Fibroblast of skin of right quadriceps (primary cell): ENCODE measurements around the gene LRCOL1.
A peak's percentile ranks its signal among the peaks of the same experiment; 100 is the strongest.

Experiments used
- DNase-seq: peaks from one replicate; pipeline ENCODE4 v3.0.0-alpha.2; 2013

Gene LRCOL1

DNA sequence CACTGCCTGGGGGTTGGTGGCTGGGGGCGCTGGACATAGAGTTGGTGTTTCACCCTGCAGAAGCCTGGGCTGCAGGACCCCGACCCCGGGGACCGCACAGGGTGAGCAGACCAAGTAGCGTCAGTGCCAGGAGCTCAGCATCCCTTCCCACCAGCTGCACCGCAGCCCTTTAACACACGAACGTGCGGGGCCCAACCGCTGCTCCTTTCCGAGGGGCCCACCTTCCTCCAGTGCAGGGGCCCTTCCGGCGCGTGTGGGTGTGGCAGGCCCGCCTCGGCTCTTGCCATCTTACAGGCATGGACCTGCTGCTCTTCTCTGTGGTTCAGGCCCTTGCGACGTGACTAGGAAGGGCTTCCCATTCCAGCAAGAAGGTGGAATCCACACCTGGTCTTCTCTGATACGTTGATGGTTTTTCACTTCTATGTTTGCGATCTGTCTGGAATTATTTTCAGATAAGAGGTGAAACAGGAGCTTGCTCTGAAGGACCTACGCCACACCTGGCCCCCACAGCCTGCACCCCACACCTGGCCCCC is 47.8 kb downstream of the LRCOL1 start:
- no peak for DNase-seq

DNA sequence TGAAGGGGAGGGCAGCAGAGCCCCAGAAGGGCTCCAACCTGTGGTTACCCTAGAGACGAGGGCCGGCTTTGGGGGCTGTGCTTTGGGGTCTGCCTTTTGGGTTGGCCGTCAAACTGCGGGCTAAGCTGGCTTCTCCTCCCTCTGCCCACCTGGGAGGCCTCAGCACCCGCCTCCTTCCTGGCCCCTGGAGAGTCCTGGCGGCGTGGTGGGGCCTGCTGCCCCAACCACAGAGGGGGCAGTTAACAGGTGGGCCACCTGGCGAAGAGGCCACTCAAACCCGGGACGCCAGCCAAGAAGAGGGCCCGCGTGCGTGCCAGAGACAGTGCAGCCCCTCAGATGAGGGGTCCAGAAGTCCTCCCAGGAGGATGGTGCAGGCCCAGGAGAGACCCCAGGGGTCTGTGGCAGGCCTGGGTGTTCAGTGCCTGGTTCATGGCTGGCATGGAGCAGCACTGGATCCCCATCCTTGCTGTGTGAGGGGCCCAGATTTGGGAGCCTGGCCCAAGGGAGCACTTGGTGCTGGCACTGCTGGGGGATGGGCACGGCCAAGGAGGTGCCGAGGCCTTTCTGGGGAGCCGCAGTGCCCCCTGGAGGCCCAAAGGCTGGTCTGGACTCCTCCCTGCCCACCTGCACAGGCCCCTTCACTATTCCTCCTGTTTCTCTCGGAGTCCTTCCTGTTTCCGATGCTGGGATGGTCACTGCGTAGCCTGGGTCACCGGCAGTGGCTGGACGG is 48.8 kb downstream of the LRCOL1 start:
- no peak for DNase-seq

DNA sequence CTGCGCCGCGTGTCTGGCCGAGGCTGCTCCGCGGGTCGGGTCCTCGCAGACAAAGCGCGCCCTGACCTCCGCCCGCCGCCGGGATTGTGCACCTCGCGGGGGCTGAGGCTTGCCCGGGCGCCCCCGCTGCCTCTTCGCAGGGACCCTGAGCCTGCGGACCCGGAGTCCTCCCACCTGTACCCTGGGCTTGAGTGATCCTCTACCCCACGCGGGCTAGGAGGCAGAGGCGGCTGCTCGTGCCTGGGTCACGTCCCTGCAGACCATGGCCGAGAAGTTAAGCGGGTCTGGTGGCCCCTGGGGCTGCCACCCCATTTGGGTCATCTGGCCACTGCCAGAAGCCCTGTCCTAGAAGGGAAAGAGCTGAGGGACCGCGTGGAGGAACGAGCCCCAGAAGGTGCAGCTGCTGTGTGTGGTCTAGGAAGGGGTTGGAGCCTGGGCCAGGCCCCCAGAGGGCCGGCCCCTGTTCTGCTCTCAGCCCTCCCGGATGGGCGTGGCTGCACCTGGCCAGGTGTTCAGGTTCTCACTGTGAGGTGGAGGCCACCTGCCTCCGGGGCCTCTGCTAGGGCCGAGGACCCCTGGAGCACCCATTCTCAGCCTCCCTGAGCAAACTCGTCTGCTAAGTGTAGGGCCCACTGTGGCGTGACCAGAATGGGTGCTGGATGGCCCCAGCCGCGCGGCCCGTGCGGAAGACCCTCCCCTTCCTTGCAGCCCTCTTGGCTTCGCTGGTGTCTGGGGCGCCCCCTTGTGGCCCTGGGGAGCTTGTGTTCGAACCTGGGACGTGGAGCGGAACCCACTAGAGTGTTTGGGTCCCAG is 49.6 kb downstream of the LRCOL1 start:
- DNase-seq: peak; percentile 60

DNA sequence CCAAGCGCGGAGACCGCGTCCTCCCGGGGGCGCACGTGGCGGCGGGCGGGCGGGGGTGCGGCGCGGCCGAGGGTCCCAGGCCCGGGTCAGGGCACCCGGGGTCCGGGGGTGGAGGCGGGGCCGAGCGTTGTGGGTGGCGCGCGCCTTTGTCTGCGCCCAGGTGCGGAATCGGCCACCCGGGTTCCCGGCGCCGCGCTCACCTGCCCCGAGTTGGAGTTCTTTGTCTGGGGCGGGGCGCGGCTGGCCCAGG is 50.1 kb downstream of the LRCOL1 start:
- no peak for DNase-seq

DNA sequence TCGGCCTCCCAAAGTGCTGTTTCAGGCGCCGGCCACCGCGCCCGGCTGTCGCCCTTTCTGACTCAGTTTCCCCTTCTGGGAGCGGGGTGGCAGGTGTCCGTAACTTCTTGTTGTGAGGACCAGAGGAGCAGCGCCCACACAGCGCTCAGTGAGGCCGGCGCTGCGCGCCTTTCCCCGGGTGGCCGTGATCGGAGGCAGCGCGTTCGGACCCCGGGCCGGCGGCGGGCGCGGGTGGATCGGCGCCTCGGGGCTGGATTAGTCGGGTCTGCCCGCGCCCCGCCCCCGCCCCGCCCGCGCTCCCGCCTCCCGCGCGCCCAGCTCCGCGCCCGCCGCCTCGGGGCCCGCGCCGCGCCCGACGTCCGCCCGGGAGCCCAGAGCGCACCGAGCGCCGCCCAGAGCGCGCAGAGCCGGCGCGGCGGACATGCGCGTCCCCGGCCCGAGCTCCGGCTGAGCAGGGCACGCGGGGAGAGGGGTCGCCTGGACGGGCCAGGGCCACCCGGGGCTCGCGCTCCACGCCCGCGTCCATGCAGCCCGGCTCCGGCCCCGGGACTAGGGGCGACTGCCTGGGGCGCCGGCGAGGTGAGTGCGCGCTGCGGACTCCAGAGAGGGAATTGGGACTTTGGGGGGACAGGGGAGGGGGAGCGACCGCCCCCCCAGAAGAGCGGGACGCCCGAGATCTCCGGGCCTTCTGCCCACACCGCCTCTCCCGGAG is 50.6 kb downstream of the LRCOL1 start:
- peak; percentile 52 for DNase-seq

DNA sequence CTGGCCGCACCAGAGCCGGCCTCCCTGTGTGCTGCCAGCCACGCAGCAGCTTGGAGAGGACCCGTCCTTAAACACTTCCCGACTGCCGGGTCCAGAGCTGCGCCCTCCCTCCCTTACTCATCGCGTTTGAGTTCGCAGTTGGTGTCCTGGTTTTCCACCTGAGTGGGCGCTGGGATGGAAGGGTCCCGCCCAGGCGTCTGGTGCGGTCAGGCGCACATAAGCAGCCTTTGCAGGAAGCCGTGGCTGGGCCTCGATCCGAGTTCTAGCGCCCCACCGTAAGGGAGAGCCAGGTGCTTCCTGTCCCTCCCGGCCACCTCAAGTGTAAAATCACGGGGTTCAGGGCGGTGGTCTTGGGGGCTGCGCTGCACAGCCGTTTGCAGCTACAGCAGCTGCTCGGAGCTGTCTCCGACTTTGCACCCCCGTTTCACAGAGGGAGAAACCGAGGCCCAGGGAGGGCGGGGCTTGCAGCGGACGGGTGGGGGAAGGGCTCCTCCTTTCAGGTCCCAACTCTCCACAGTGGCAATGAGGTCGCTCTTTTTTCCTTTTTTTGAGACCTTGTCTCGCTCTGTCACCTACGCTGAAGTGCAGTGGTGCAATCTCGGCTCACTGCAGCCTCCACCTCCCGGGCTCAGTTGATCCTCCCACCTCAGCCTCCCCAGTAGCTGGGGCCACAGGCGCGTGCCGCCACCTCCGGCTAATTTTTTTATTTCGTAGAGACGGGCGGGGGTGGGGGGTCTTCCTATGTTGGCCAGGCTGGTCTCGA is 51.3 kb downstream of the LRCOL1 start:
- DNase-seq: no peak

DNA sequence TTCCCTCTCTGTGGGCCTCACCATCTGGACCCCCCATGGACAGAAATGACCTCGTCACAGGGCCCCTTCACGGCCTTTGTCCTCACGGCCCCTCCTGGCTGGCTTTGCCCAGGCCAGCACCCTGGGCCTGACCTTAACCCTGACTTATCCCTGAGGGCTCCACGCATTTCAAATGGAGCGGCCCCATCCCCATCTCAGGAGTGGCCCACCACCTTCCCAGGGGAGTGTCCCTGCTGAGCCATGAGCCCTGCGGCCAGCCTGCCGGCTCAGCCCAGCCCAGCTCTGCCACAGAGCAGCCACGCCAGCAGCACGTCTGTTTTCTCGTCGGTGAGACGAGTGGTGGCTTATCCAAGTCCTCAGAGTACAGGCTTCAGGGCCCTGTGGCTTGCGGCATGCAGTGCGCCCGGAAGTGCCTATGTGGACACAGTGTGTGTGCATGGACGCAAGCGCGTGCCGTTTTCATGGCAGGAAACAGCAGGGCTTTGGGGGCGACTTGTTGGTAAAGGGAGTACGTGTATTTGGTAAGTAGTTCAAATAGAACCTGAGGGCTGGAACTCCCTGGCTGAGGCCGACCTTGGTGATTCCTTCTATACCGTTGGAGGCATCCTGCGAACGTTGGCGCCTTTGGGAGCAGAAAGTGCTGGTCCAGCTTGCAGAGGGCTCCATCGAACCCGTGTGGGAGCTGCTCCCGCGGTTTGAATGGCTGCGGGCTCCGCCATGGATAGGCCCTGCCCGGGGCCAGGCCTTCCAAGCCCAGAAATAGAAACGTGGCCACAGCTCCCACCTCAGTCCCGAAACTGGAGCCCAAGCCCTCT is 52.1 kb downstream of the LRCOL1 start:
- no peak for DNase-seq

DNA sequence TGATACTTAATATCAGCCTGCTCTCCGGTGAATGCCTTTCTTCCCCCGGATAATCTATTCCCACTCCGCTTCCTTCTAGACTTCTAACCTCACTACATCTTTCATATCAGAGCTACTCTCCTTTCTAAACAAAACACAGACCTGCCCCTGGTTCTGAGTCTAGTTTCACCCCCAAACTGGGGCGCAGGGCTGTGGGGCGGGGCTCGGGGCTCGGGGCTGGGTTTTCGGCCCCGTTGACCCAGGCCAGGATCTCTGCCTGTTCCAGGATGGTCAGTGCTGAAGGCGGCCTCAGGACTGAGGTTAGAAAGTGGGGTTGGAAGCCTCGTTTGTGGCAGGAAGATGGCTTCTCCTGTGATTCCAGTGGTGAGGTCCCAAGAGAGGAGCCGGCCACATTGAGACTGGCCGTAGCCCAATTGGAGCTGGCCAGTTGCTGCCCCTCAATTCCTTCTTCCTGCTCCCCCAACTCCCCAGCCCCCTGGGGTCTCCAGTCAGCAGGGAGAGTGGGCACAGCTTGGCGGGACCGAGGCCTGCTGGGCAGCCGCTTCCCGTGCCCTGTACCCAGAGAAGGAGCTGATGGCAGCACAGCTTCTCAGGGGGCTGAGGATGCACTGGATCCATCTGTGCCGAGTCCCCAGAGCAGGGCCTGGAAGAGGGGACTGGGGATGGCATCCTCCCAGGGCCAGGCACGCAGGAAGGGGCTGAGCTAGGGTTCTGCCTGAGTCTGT is 52.9 kb downstream of the LRCOL1 start:
- no peak for DNase-seq

DNA sequence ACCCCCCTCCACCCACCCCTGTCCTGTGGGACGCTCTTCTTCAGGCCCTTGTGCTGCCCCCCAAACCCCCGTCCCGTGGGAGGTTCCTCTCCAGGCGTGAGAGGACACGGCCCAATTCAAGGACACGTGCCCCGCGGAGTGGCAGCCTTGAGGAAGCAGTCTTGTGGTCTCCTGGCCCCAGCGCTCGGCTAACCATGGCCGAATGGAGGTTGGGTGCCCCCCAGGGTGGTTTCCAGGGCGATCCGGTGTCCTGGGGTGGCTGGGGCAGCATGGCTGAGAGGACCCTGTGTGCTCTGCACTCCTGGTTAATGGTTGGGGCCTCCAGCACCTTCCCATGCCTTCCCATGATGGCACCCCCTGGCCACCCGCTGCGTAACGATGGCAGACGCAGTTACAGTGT is 53.6 kb downstream of the LRCOL1 start:
- DNase-seq: no peak

DNA sequence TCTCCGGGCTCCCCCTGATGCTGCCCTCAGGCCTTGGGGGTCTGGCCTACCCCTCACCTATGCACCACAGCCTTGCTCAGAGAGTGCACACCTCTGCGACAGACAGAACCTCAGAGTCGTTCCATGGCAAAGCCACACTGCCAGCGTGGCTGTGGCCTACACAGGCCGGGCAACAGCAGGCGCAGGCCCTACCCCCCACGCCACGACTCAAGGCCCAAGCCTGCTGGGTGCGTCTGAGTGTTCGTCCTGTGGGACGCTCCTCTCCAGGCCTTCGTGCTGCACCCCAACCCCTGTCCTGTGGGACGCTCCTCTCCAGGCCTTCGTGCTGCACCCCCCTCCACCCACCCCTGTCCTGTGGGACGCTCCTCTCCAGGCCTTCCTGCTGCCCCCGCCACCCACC is 54.2 kb downstream of the LRCOL1 start:
- DNase-seq: no peak

DNA sequence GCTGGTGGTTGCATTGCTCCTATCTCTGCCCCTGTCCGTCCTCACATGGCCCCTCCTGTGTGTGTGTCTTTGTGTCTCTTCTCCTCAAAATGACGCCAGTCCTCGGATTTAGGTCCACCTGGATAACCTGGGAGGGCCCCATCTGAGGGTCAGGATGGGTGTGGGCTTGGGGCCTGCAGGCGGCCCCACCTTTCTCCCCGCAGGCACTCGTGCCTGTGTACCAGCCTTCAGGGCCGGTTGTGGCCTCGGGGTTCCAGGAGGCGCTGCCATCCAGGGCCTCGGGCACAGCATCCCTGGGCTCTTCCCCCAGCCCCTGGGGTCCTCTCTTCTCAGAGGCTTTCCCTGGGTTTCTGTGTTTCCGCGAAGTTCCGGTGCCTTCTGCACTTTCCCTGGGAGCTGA is 54.7 kb downstream of the LRCOL1 start:
- no peak for DNase-seq

DNA sequence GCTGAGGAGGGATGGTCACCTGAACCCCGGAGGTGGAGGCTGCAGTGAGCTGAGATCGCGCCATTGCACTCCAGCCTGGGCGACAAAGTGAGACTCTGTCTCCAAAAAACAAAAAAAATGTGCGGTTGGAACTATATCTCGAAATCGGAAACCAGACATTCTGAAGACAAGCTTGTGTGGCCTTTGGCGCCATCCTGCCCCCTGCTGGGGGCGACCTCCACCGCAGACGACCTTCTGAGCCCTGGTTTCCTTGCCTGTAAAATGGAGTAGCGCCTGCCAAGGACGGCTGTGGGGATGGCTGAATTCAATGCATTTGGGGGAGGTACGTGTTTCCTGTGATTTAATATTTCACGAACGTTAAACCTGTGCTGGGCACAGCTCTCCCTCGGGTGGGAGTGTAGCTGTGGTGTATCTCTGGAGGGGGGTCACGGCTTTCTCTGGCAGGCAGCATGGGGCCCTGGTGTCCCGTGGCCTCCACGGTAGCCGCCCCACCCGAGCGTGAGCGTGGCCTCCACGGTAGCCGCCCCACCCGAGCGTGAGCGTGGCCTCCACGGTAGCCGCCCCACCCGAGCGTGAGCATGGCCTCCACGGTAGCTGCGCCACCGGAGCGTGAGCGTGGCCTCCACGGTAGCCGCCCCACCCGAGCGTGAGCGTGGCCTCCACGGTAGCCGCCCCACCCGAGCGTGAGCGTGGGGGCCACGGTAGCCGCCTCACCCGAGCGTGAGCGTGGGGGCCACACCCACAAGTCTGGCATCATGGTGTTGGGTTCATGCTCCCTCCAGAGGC is 55.3 kb downstream of the LRCOL1 start:
- DNase-seq: no peak
